MCF 10A (cell line): Measurements from ENCODE around the gene ASTN1. TPM values are rescaled to one million over a fixed set of nuclear protein-coding genes. Genes with fewer than 3 reads are reported as not detected.

ENCODE experiments used
- BruUV-seq: library from RNA; stranded (reverse); fragments of 400-500 nt; replicated peaks from 2 replicates; lab custom pipeline; 2021; lab: Mats Ljungman, UMichigan
- CTCF ChIA-PET: fragments of 300-600 bp; sonication (Branson Sonifier 250); formaldehyde crosslinking; extraction: SDS; loops from one replicate; lab custom pipeline; 2021; ENCODE audit warnings: antibody characterized with exemption, inconsistent platforms; lab: Yijun Ruan, JAX
- POLR2A ChIA-PET: fragments of 300-600, 350-650 bp; sonication (Branson Sonifier 250); formaldehyde crosslinking; extraction: SDS; loops from one replicate; lab custom pipeline; 2020; ENCODE audit warnings: antibody characterized with exemption, inconsistent platforms; lab: Yijun Ruan, JAX
- DNase-seq: peaks from one replicate; pipeline ENCODE4 v3.0.0-alpha.2; 2018; ENCODE audit not compliant: unreplicated experiment
- H3K27ac Mint-ChIP-seq: one replicate; pipeline ENCODE4 v1.8.0; 2022; ENCODE audit warnings: mild to moderate bottlenecking, low read depth, mixed read lengths; ENCODE audit not compliant: unreplicated experiment
- H3K27me3 Mint-ChIP-seq: one replicate; pipeline ENCODE4 v1.8.0; 2022; ENCODE audit warnings: mixed read lengths; ENCODE audit not compliant: insufficient read depth, unreplicated experiment
- H3K36me3 Mint-ChIP-seq: one replicate; pipeline ENCODE4 v1.8.0; 2022; ENCODE audit warnings: mild to moderate bottlenecking, moderate library complexity, mixed read lengths; ENCODE audit not compliant: insufficient read depth, unreplicated experiment
- H3K4me1 Mint-ChIP-seq: one replicate; pipeline ENCODE4 v1.8.0; 2022; ENCODE audit warnings: mixed read lengths; ENCODE audit not compliant: insufficient read depth, unreplicated experiment
- H3K4me3 Mint-ChIP-seq: one replicate; pipeline ENCODE4 v1.8.0; 2022; ENCODE audit warnings: mild to moderate bottlenecking, moderate library complexity, mixed read lengths; ENCODE audit not compliant: unreplicated experiment
- H3K9me3 Mint-ChIP-seq: one replicate; pipeline ENCODE4 v1.8.0; 2022; ENCODE audit warnings: mixed read lengths; ENCODE audit not compliant: unreplicated experiment
- CTCF ChIP-seq: fragments of 200-600 bp; IDR thresholded peaks from one replicate; pipeline ENCODE4 v1.8.0; 2022; ENCODE audit warnings: antibody characterized with exemption, mild to moderate bottlenecking; ENCODE audit not compliant: unreplicated experiment
- intact Hi-C: fragments of 100-400 bp; cut with micrococcal nuclease; formaldehyde crosslinking; loops from 2 replicates; pipeline ENCODE4 v1.14.1; 2022
- total RNA-seq: library from RNA; stranded (reverse); gene quantifications from 2 replicates; pipeline ENCODE4 v1.2.3, GENCODE V29; 2022

ASTN1 gene
- total RNA-seq, 1 experiment from 2014 or later, result not detected

- H3K4me1 Mint-ChIP-seq, result peaks cover 23% of the 10 kb centered on the region
- POLR2A ChIA-PET, result no interaction called here
- intact Hi-C loops, result no loop called here
- H3K9me3 Mint-ChIP-seq, result no peaks in the 10 kb centered on the region
- no peak for DNase-seq
- BruUV-seq, result no TSS peak
- no peaks in the 10 kb centered on the region for H3K27me3 Mint-ChIP-seq
- CTCF ChIA-PET, result interaction anchor here (0.5 to 1.7 kb wide), 6 partner anchors 10 to 1399 kb away, joined by 3 to 6 read pairs (median 4); no protein-coding TSS in a partner anchor
- TF ChIP-seq CTCF, result no peak
- no peaks in the 10 kb centered on the region for H3K36me3 Mint-ChIP-seq
- H3K27ac Mint-ChIP-seq, result no peak overlapping the region
- H3K4me3 Mint-ChIP-seq, result no peak overlapping the region
Measured at GRCh38 chr1:176854121-176854520, 310.4 kb downstream of the ASTN1 start.

- ChIA-PET CTCF (interaction anchor here (0.5 to 1.9 kb wide), 7 partner anchors 10 to 481 kb away, joined by 3 to 8 read pairs (median 3); no protein-coding TSS in a partner anchor), POLR2A (no interaction called here)
- no TSS peak for BruUV-seq
- Mint-ChIP-seq H3K9me3 (no peaks in the 10 kb centered on the region), H3K36me3 (no peaks in the 10 kb centered on the region), H3K27me3 (no peaks in the 10 kb centered on the region), H3K4me1 (peaks cover 16% of the 10 kb centered on the region), H3K27ac (no peak overlapping the region), H3K4me3 (no peak overlapping the region)
- no peak for TF ChIP-seq CTCF
- no peak for DNase-seq
- intact Hi-C loops, result no loop called here
Measured at GRCh38 chr1:176853503-176853902, 311.0 kb downstream of the ASTN1 start.

GRCh38 chr1:176852124-176852523 lies 312.4 kb downstream of the ASTN1 start:
- ChIA-PET POLR2A (no interaction called here), CTCF (interaction anchor here (0.8 to 1.9 kb wide), 3 partner anchors 9 to 293 kb away, joined by 3 to 8 read pairs (median 4); no protein-coding TSS in a partner anchor)
- Mint-ChIP-seq H3K9me3 (no peaks in the 10 kb centered on the region), H3K4me3 (no peak overlapping the region), H3K4me1 (peaks cover 3% of the 10 kb centered on the region), H3K27me3 (no peaks in the 10 kb centered on the region), H3K36me3 (no peaks in the 10 kb centered on the region), H3K27ac (no peak overlapping the region)
- intact Hi-C loops, result no loop called here
- no TSS peak for BruUV-seq
- DNase-seq, result no peak
- no peak for TF ChIP-seq CTCF

GRCh38 chr1:176850871-176851270 lies 313.6 kb downstream of the ASTN1 start:
- Mint-ChIP-seq H3K4me1 (no peaks in the 10 kb centered on the region), H3K9me3 (no peaks in the 10 kb centered on the region), H3K4me3 (no peak overlapping the region), H3K27ac (no peak overlapping the region), H3K36me3 (no peaks in the 10 kb centered on the region), H3K27me3 (no peaks in the 10 kb centered on the region)
- intact Hi-C loops, result no loop called here
- no peak for TF ChIP-seq CTCF
- BruUV-seq, result no TSS peak
- ChIA-PET CTCF (interaction anchor here (2.2 to 12.5 kb wide), 3 partner anchors 29 to 475 kb away, joined by 11 to 140 read pairs (median 13); no protein-coding TSS in a partner anchor), POLR2A (interaction anchor here (0.7 kb wide), 1 partner anchor 138 kb away, joined by 3 read pairs; no protein-coding TSS in a partner anchor)
- DNase-seq, result no peak
